ENCODE measurements around the gene WSCD1. TPM values are rescaled to one million over a fixed set of nuclear protein-coding genes. Genes with fewer than 3 reads are reported as not detected.

WSCD1 gene
- total RNA-seq, 1 experiment from 2014 or later, result not detected

DNA sequence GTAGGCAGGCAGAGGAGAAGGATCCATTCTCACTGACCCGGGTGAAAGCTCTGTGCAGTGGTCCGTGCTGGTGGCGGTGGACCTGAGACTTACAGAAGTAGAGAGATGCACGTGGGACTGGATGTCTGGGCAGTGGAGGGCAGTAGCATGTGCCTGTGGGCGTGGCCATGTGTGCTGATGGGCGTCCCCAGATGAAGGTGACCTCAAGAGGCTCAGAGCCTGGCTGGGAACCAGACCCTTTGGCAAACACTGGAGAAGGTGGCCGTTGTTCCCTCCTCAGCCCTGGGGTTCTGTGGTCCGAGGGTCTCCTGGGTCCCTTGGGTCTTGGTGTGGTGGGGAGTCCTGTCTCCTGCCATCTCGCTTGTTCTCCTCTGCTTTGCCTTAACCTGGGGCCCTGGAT is 15.6 kb downstream of the WSCD1 start:
- no peak for DNase-seq (ENCODE audit: low read depth)

DNA sequence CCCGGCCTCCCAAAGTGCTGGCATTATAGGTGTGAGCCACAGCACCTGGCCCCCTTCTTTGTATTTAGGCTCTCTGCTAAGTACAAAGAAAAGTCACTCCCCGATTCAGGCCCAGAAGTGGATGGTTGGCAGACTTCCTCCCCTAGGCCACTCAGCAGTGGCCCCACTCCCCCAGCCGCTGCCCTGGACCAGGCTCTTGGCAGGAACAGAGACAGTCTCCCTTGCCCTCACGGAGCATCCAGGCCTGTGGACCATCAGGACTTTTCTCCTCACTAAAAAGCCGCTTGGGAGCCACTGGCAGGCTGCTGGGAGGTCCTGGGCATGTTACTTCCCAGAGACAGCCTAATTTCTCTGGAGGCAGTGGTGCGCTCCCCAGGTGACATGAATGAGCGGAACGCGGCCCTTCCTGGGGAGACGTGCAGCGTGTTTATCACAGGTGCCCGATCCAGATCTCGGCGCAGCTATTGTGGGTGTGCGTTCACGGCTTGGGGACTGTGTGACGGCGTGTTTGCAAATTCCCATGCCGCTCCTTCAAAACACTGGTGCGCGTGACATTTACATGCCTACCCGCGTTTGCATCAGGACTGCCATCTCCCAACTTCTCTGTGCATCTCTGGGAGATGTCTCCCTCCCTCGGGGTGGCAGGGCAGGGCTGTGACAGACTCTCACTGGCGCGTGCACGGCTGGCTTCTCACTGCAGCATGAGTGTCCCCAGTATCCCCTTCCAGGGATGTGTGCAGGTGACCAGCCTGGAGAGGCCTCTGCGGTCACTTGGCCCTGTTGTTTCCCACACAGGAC is 16.6 kb downstream of the WSCD1 start:
- no peak for DNase-seq (ENCODE audit: low read depth)

DNA sequence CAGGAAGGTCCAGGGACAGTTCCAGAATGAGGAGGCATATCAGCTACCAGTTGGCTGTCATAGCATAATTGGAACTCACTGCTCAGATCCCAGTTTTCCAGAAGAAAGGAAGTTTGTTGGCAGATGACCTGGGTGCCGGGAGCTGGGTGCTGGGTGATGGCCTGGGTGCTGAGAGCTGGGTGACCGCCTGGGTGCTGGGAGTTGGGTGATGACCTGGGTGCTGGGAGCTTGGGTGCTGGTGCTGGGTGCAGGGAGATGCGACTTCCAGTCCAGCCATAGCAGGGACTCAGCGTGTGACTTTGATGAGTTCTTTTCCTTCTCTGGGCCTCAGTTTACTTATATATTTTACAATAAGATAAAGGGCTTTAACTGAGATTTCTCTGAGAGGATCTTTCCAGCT is 18.0 kb downstream of the WSCD1 start:
- DNase-seq (ENCODE audit: low read depth), result no peak

DNA sequence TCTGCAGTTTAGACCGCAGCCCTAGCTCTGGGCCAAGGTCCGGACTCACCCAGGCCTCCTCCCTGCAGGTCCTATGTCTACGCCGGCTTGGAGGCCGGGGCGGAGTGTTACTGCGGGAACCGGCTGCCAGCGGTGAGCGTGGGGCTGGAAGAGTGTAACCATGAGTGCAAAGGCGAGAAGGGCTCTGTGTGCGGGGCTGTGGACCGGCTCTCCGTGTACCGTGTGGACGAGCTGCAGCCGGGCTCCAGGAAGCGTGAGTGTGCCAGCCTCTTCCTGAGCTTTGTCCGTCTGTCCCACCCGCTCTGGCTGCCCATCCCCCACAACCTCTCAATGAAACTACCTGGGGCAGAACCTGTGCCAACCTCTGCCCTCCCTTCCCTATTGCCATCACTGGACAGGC is 20.1 kb downstream of the WSCD1 start:
- DNase-seq (ENCODE audit: low read depth), result no peak

DNA sequence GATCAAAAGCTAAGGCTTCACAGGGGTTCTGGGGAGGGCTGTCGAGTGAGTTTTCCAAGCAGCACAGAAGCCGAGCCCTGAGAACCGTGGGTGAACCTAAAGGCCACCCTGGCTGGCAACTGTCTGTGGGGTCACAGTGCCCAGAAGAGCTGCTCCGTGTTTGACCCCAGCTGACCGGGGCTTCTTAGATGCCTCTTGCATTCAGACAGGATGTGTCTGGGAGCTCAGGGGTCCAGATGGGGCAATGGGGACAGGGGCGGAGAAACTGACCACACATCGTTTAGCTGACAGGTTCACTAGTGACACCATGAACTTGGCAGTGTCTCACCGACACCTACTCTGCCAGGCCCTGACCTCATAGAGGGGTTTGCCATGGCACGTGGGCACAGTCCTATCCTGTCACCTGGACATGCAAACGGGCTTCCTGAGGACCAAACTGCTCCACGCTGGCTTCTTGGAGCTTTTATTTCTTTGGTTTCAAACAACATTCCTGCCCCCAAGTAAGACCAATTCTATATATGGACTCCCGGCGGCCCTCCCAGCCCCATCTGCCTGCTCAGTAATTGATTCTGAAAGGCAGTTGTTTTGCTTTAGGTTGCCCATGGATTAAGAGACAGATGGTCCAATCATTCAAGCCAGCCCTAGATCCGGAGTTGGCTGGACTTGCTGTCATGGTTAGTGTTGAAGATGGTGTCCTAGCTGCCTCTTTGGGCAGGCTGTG is 22.2 kb downstream of the WSCD1 start:
- DNase-seq (ENCODE audit: low read depth), result no peak

DNA sequence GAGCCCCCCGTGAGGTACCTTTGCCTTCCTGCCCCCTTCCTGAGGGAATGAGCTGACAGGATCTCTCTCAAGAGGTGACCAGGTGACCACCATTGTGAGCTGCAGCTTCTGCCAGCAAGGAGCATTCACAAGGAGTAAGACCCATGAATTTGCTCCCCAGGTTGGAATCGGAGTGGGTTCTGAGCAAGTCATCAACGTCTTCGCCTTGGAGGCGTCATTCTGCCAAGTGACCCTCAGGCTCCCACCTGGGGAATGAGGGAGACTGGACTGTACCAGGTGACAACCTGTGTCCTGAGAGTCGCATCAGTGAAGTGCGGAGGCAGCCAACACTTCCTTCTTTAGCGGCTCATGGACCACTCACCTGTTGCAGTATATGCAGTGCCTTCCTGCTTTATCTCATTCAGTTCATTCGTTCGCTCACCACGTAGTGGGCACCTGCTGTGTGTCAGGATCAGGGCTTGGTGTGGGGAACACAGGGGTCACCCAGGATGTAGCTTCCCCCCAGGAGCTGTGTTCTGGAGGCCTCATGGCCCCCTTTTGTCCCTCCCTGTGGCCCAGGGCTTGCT is 22.8 kb downstream of the WSCD1 start:
- DNase-seq (ENCODE audit: low read depth), result no peak

DNA sequence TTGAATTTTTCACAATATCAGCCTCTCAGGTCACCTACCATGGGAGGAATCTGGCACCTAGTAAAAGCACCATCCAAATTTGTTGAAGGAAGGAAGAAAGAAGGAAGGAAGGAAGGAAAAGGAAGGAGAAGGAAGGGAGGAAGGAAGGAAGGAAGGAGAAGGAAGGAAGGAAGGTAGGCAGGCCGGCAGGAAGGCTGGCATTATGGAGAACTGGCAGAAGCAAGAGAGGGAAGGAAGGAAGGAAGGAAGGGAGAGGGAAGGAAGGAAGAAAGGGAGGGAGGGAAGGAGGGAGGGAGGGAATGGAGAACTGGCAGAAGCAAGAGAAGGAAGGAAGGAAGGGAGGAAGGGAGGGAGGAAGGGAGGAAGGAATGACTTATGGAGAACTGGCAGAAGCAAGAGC is 24.3 kb downstream of the WSCD1 start:
- no peak for DNase-seq (ENCODE audit: low read depth)

DNA sequence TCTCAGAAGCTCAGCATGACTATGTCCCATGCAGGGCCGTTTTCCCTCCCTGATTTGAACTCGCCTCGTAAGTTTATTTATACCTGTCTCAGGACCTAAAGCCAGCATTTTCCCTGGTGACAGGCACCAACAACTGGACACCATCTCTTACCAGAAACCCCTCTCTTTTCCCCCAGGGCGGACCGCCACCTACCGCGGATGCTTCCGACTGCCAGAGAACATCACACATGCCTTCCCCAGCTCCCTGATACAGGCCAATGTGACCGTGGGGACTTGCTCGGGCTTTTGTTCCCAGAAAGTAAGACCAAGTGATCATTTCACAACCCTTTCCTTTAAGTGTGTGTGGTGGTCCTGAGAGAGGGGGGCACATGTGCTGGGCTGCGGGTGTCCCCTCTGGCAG is 24.7 kb downstream of the WSCD1 start:
- no peak for DNase-seq (ENCODE audit: low read depth)

DNA sequence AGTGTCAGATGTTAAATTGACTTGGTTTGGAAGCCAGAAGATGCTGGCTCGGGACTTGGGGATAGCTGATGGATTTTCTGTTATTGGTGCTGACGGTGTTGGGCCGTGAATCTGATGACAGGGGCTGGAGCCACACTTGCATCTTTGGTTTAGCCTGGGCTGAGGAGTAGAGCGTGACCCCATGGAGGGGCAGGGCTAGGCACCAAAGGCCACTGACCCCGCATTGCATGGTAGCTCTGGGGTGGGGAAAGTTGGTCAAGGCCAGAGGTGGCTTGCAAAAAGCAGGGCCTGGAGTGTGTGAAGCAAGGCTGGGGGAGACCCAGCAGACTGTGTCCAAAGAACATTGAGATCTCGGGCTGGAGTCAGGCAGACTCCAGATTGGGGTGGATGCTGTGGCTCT is 25.3 kb downstream of the WSCD1 start:
- DNase-seq (ENCODE audit: low read depth), result no peak

DNA sequence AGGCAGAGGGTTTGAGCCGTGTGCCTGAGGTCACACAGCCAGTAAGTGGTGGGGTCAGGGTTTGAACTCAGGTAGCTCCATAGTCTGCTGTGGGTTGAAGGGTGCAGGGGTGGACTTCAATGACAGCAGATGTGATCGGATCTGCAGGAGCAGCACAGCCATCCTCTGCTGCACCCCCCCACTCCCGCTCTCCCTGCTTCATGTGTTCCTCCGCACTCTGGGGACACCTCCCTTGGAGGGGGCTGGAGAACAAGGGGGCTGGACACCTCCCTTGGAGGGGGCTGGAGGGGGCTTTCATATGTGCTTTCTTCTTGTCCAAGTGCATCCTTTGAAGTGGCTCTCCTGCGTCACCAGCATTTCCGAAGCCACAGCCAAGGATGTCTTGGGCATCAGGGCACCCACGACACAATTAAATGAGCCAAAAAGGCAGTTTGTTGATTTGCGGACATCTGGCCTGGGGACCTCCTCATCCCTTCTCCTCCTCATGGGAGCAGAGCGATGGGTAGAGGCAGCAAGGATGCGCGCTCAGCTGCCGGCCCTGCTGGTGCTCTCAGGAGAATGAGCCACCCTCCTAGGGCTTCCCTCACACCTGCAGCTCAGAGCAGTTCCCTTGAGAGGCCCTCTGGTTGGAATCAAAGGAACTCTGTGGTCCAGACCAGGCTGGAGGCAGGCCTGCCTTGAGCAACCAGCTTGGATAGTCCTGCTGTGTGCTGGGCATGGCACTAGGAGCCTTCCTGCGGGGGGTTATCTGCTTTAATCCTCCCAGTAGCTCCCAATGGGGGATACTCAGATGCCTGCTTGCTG is 26.2 kb downstream of the WSCD1 start:
- no peak for DNase-seq (ENCODE audit: low read depth)

DNA sequence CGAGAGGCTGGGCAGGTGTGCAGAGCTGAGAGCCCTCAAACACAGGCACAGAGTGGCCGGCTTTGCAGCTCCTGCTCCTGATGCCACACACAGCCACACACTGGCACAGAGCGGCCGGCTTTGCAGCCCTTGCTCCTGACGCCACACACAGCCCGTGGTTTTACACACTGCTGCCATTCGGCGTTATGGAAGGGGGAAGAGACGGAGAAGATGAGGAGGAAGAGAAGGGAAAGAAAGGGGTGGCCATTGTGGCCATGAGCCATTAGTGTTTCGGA is 26.8 kb downstream of the WSCD1 start:
- no peak for DNase-seq (ENCODE audit: low read depth)

DNA sequence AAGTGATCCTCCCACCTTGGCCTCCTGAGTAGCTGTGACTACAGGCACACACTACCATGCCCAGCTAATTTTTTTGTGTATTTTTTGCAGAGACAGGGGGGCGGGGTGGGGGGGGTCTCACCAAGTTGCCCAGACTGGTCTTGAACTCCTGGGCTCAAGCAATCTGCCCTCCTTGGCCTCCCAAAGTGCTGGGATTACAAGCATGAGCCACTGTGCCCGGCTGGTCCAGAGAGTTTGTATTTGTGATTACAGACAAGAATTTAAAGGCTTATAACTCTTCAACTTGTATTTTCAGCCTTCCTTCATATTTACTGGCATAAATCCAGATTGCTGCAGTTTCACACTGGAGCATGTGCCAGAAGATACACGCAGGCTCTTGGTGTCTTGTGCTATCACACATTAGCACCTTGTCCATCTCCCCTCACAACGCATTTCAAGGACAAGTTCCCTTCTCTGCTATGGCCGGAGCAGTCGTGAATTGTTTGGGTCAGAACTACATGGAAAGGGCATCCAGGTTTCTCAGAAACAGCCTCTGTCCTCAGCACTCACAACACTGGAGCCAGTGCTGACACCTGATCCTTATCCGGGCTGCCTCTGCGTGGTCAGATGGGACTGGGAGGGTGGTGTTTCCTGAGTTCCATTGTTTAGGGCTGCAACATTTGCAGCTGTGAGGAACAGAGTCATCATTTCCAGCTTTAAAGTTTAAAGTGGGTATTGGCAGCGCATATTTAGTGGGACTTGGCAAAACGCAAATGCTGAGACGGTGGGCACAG is 28.1 kb downstream of the WSCD1 start:
- no peak for DNase-seq (ENCODE audit: low read depth)

DNA sequence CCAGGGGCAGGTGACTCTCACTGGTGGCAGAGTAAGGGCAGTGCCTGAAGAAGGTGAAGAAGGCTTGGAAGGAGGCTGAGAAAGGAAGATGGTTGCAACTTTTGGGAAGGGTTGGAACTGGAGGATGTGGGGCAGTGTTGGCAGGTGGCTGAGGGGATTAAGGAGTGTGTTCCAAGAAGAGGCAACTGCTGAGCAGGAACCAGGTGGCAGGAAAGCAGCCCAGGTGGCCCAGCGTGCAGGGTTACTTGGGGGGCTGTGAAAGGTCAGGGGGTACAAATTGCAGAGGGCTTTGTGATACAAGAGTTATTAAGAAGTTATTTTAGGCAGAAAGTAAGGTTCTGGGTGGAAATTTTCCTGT is 28.6 kb downstream of the WSCD1 start:
- no peak for DNase-seq (ENCODE audit: low read depth)

DNA sequence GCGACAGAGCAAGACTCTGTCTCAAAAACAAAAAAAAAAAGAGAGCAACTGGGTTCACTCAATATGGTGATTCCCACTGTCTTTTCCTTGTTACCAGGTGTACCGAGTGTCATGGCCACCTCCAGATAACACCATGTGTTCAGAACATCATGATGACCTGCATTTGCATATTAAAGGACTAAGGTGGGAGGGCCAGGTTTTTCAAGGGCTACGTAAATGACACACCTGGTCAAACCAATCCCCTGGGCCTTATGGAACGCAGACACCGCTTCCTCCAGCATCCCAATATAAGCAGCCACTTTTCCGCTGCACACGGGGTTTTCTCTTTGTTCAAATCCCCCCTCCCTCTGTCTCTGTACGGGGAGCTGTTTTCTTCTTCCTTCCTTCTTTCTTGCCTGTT is 29.3 kb downstream of the WSCD1 start:
- DNase-seq (ENCODE audit: low read depth), result no peak

DNA sequence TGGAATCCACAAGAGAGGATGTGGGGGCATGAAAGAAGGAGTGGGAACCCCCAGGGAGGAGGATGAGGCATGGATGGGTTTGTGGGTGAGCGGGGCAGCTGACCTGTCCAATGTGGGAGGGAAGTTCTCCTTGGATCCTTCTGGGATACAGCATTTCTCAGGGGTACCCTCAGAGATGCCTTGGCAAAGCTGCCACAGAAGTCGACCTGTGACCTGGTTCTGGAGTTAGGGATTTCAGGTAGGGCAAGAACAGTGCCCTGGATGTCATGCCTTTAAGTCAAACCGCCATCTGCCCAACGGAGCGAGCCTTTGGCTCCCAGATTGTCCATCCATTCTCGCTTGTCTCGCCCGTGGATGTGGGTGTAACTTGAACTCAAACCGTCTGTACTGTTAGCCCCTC is 30.0 kb downstream of the WSCD1 start:
- DNase-seq (ENCODE audit: low read depth), result no peak

DNA sequence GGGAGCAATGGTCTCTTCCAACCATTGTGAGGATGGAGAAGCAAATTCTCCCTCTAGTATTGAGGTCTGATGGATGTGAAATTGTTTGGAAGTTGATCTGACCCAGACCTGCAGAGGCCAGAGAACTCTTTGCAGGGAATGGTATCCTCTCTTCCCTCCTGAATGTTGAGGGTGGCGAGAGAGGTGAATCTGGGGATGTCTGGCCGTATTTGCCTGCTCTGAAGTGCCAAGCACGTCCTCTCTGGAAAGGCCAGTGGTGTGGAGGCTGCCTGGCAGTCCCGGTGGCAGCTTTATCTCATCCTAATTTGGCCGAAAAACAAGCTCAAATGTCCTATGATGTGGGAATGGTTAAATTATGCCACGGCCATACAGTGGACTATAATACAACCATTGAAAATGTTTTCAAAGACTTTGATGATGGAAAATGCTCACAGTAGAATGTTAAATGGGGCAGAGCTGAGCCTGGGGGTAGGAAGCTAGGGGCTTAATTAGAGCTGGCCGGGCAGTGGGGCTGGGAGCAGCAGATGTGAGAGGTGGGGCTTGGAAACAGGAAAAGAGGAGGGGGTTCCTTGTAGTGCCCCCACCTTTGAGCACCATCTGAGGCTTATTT is 30.8 kb downstream of the WSCD1 start:
- DNase-seq (ENCODE audit: low read depth), result no peak

DNA sequence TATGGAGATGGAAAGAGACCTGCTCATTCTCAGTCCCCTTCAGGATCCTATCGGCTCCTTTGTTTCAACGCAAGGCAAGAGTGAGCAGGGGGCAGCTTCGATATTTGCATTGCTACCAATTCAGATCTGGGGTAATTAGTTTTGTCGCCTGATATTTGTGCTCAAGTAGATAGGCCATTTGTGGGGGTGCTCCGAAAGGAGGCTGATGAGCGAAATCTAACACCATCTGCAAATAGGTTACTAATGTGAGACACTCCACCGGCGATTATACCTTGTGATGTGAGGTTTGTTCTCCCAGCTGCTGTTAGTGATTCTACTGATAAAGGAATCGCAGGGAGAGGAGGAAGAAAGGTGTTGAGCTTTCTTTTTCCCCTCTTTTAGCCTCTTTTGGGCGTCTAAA is 31.5 kb downstream of the WSCD1 start:
- DNase-seq (ENCODE audit: low read depth), result no peak

DNA sequence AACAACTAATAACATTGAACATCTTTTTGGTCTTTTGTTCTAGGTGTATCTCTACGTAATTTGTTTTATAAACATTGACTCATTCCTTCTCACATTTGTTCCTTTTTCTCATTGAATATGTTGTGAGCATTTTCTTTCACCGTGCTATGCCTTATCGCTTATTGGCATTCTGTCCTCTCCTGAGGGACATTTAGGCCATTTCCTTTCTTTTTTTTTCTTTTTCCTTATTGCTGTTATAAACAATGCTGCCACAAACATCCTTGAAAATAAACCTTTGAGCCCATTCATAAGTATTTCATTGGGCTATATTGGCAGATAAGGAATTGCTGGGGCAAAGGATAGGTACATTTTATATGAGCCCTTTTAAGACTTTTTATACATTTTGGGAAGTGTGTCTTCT is 32.4 kb downstream of the WSCD1 start:
- DNase-seq (ENCODE audit: low read depth), result no peak

DNA sequence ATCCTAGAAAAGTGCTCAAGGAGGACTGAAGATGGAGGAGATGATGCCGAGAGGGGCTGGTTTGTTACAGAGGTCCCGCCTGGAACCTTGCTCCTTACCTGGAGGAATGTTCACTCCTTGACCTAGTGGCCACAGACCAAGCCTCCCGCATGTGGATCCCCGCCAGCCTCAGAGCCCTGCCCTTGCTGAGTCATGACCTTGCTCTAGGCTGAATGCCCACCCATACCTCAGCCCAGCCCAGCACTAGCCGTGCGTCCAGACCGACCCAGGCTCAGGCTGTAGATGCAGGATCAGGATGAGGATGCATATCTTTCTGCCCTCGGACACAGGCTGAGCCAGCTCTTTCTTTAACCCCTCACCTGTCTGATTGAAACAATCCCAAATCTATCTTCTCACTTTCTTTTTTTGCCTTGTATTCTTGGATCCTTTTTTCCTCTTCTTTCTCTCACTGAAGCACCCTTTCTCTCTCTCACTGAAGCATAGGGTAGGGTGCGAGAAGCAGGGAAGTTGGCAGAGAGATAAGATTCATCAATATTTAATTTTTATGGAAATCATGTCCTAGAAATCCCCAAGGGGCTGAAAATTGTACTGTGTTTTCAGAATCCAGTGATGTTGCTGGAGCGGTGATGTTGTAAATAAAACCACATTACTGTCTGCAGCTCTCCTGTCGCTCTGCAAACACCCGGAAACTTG is 34.9 kb downstream of the WSCD1 start:
- no peak for DNase-seq (ENCODE audit: low read depth)

DNA sequence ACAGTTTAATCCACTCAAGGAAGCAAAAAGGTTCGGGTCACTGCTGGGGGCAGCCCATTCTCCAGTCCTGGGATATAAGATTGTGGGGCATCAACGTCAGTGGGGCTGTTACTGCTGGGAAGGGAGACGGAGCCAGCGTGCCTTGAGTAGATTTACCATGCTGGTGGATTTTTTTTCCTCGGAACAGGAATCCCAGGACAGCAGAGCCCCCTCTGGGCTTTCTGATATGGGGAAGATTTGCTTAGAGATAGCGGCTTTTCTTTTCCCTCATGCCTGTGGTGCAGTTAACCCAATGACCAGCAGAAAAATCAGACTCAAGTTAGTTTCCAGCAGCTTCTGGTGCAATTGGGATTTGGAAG is 35.4 kb downstream of the WSCD1 start:
- no peak for DNase-seq (ENCODE audit: low read depth)

DNA sequence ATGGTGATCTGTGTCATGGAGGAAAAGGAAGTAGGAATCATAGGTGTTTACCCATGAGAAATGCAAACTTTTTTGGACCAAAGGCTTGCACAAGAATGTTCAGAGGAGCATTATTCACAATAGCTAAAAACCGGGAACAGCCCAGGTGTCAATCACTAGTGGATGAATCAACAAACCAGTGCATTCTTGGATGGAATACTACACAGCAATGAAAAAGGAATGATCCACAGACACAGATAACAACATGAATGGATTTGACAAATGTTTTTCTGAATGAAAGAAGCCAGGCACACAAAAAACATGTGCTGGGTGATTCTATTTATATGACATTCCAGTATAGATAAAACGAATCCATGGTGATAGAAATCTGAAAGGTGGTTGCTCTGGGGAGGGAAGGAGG is 36.0 kb downstream of the WSCD1 start:
- no peak for DNase-seq (ENCODE audit: low read depth)
